DND-41 (cell line): ENCODE results near the gene WRNIP1.

Experiments used
- ATAC-seq: fragments of 200-7000 bp; cut with Tn5 transposase; 3 replicates; pipeline ENCODE4 v1.9.1; 2021; ENCODE audit warnings: low read depth; ENCODE audit not compliant: insufficient read depth
- DNase-seq: peaks from one replicate; pipeline ENCODE4 v3.0.0-alpha.2; 2020
- H2AFZ ChIP-seq: 2 replicates; pipeline ENCODE4 v1.6.0; 2012; ENCODE audit warnings: low read depth, low read length
- H3K27ac ChIP-seq: 2 replicates; pipeline ENCODE4 v1.5.1; 2012; ENCODE audit warnings: low read length, inconsistent platforms
- H3K27me3 ChIP-seq: fragments of 200-600 bp; sonication (generic); 2 replicates; pipeline ENCODE4 v1.6.0; 2012; ENCODE audit warnings: low read length, mild to moderate bottlenecking, inconsistent platforms; ENCODE audit not compliant: insufficient read depth, poor library complexity
- H3K36me3 ChIP-seq: 2 replicates; pipeline ENCODE4 v1.5.1; 2012; ENCODE audit warnings: low read length, inconsistent platforms; ENCODE audit not compliant: insufficient read depth
- H3K4me1 ChIP-seq: 2 replicates; pipeline ENCODE4 v1.5.1; 2012; ENCODE audit warnings: mild to moderate bottlenecking, low read length; ENCODE audit not compliant: insufficient read depth
- H3K4me2 ChIP-seq: 2 replicates; pipeline ENCODE4 v1.6.0; 2012; ENCODE audit warnings: mild to moderate bottlenecking, moderate library complexity, low read length, inconsistent platforms; ENCODE audit not compliant: insufficient read depth
- H3K4me3 ChIP-seq, 2 experiments: fragments of 200-600 bp in 1 of 2; shearing (Covaris generic) in 1 of 2; 2 replicates each; pipeline ENCODE4 v1.5.1; 2012 to 2016; ENCODE audit warnings: inconsistent platforms in 2 of 2, low read length in 2 of 2, mild to moderate bottlenecking in 2 of 2, low read depth in 1 of 2, moderate library complexity in 1 of 2
- H3K79me2 ChIP-seq: 2 replicates; pipeline ENCODE4 v1.6.0; 2012; ENCODE audit warnings: low read length, inconsistent platforms; ENCODE audit not compliant: insufficient read depth
- H3K9ac ChIP-seq: 2 replicates; pipeline ENCODE4 v1.6.0; 2012; ENCODE audit warnings: low read depth, mild to moderate bottlenecking, inconsistent platforms, low read length, moderate library complexity
- H3K9me3 ChIP-seq: 2 replicates; pipeline ENCODE4 v1.5.1; 2012; ENCODE audit warnings: low read length, moderate library complexity, mild to moderate bottlenecking, inconsistent platforms; ENCODE audit not compliant: insufficient read depth, severe bottlenecking
- H4K20me1 ChIP-seq: 2 replicates; pipeline ENCODE4 v1.6.0; 2012; ENCODE audit warnings: low read length; ENCODE audit not compliant: insufficient read depth
- EZH2 ChIP-seq: IDR thresholded peaks from 3 replicates; pipeline ENCODE4 v1.6.1; 2012; ENCODE audit warnings: borderline replicate concordance, low read depth, mild to moderate bottlenecking, moderate library complexity, low read length, inconsistent platforms; ENCODE audit not compliant: severe bottlenecking
- TF ChIP-seq, protein P1 (sequence below): IDR thresholded peaks from 2 replicates; pipeline ENCODE4 v1.5.1; 2012; ENCODE audit warnings: borderline replicate concordance, low read length, moderate library complexity, mild to moderate bottlenecking; ENCODE audit not compliant: poor library complexity, severe bottlenecking; ENCODE audit errors: extremely low read depth

Gene WRNIP1

DNA sequence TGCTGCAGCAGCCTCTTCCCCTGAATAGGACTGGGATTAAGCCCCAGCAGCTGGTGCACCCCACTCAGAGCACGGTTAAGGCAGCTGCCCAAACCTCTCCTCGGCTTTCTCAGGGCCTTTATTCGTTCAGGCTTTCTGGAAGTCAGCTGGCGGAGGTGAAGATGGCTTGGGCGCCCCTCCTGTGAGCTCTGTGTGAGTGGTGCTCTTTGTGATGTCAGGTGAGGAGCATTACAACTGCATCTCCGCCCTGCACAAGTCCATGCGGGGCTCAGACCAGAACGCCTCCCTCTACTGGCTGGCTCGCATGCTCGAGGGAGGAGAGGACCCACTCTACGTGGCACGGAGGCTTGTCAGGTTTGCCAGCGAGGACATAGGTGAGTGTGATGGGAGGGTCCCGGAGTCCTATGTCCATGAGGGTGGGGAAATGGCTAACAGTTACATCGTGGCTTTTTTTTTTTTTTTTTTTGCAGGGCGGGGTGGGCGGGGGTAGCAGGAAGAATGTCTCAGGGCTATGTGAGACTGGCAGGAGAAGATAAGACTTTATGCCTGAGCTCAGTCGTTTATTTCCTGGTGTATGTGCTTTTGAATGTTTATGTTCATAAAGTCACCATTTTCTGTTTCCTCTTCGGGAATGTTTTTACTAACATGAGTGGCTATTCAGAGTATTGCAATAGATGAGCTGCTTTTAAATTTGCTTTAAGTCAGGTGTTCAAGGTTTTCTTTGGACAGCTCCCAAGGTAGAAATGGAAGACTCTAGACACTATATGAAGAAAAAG is 18.2 kb downstream of the WRNIP1 start:
- peaks cover 55% of the 10 kb centered on the region for H4K20me1 ChIP-seq
- H3K27ac ChIP-seq = no peak overlapping the region
- ATAC-seq = no peak
- H3K9me3 ChIP-seq = no peaks in the 10 kb centered on the region
- H3K4me3 ChIP-seq = no peak overlapping the region
- no peak for DNase-seq
- no peak overlapping the region for H2AFZ ChIP-seq
- H3K4me1 ChIP-seq = no peaks in the 10 kb centered on the region
- H3K27me3 ChIP-seq = no peaks in the 10 kb centered on the region
- peaks cover 85% of the 10 kb centered on the region for H3K79me2 ChIP-seq
- H3K4me2 ChIP-seq = no peak overlapping the region
- no peak overlapping the region for H3K9ac ChIP-seq
- TF ChIP-seq, protein P1, sequence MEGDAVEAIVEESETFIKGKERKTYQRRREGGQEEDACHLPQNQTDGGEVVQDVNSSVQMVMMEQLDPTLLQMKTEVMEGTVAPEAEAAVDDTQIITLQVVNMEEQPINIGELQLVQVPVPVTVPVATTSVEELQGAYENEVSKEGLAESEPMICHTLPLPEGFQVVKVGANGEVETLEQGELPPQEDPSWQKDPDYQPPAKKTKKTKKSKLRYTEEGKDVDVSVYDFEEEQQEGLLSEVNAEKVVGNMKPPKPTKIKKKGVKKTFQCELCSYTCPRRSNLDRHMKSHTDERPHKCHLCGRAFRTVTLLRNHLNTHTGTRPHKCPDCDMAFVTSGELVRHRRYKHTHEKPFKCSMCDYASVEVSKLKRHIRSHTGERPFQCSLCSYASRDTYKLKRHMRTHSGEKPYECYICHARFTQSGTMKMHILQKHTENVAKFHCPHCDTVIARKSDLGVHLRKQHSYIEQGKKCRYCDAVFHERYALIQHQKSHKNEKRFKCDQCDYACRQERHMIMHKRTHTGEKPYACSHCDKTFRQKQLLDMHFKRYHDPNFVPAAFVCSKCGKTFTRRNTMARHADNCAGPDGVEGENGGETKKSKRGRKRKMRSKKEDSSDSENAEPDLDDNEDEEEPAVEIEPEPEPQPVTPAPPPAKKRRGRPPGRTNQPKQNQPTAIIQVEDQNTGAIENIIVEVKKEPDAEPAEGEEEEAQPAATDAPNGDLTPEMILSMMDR = peak; percentile 18
- no peak for TF ChIP-seq EZH2
- H3K36me3 ChIP-seq = peaks cover 90% of the 10 kb centered on the region

DNA sequence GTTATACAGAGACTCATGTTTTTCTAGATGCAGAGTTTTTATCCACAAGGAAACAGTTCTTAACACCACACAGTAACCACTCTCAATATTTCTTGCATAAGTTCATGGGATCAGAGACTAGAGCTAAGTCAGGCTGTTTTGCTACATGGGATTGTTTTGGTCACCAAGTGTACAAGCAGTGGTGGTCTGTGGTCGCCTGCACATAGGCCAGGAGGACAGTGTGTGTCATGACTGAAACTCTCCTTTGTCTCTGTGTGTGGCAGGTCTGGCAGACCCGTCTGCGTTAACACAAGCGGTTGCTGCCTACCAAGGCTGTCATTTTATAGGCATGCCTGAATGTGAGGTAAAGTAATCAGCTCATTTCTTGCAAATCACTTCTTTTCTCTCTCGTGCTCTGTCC is 18.9 kb downstream of the WRNIP1 start:
- Histone ChIP-seq H3K27ac (no peak overlapping the region), H3K27me3 (no peaks in the 10 kb centered on the region), H3K4me1 (no peaks in the 10 kb centered on the region), H3K9me3 (no peaks in the 10 kb centered on the region), H3K9ac (no peak overlapping the region), H3K4me3 (no peak overlapping the region), H2AFZ (no peak overlapping the region), H3K79me2 (peaks cover 78% of the 10 kb centered on the region), H3K36me3 (peaks cover 85% of the 10 kb centered on the region), H3K4me2 (no peak overlapping the region), H4K20me1 (peaks cover 48% of the 10 kb centered on the region)
- DNase-seq (no peak), ATAC-seq (no peak)
- TF ChIP-seq EZH2 = no peak
- TF ChIP-seq, protein P1 = no peak

GRCh38 chr6:2784930-2785329 is 19.7 kb downstream of the WRNIP1 start:
- Histone ChIP-seq H3K79me2 (peaks cover 69% of the 10 kb centered on the region), H3K9me3 (no peaks in the 10 kb centered on the region), H3K27ac (no peak overlapping the region), H4K20me1 (peaks cover 42% of the 10 kb centered on the region; the same call in 1 of the 2 replicates), H3K4me3 (no peak overlapping the region), H2AFZ (no peak overlapping the region), H3K4me2 (no peak overlapping the region), H3K27me3 (no peaks in the 10 kb centered on the region), H3K4me1 (no peaks in the 10 kb centered on the region), H3K36me3 (peaks cover 78% of the 10 kb centered on the region), H3K9ac (no peak overlapping the region)
- ATAC-seq = no peak
- TF ChIP-seq, protein P1 = no peak
- no peak for DNase-seq
